DND-41 (cell line): ENCODE measurements around the gene LMO1.

Experiments
- ATAC-seq: fragments of 200-7000 bp; cut with Tn5 transposase; 3 replicates; pipeline ENCODE4 v1.9.1; 2021; ENCODE audit warnings: low read depth; ENCODE audit not compliant: insufficient read depth
- DNase-seq: peaks from one replicate; pipeline ENCODE4 v3.0.0-alpha.2; 2020
- H2AFZ ChIP-seq: 2 replicates; pipeline ENCODE4 v1.6.0; 2012; ENCODE audit warnings: low read depth, low read length
- H3K27ac ChIP-seq: 2 replicates; pipeline ENCODE4 v1.5.1; 2012; ENCODE audit warnings: low read length, inconsistent platforms
- H3K27me3 ChIP-seq: fragments of 200-600 bp; sonication (generic); 2 replicates; pipeline ENCODE4 v1.6.0; 2012; ENCODE audit warnings: low read length, mild to moderate bottlenecking, inconsistent platforms; ENCODE audit not compliant: insufficient read depth, poor library complexity
- H3K36me3 ChIP-seq: 2 replicates; pipeline ENCODE4 v1.5.1; 2012; ENCODE audit warnings: low read length, inconsistent platforms; ENCODE audit not compliant: insufficient read depth
- H3K4me1 ChIP-seq: 2 replicates; pipeline ENCODE4 v1.5.1; 2012; ENCODE audit warnings: mild to moderate bottlenecking, low read length; ENCODE audit not compliant: insufficient read depth
- H3K4me2 ChIP-seq: 2 replicates; pipeline ENCODE4 v1.6.0; 2012; ENCODE audit warnings: mild to moderate bottlenecking, moderate library complexity, low read length, inconsistent platforms; ENCODE audit not compliant: insufficient read depth
- H3K4me3 ChIP-seq, 2 experiments: fragments of 200-600 bp in 1 of 2; shearing (Covaris generic) in 1 of 2; 2 replicates each; pipeline ENCODE4 v1.5.1; 2012 to 2016; ENCODE audit warnings: inconsistent platforms in 2 of 2, low read length in 2 of 2, mild to moderate bottlenecking in 2 of 2, low read depth in 1 of 2, moderate library complexity in 1 of 2
- H3K79me2 ChIP-seq: 2 replicates; pipeline ENCODE4 v1.6.0; 2012; ENCODE audit warnings: low read length, inconsistent platforms; ENCODE audit not compliant: insufficient read depth
- H3K9ac ChIP-seq: 2 replicates; pipeline ENCODE4 v1.6.0; 2012; ENCODE audit warnings: low read depth, mild to moderate bottlenecking, inconsistent platforms, low read length, moderate library complexity
- H3K9me3 ChIP-seq: 2 replicates; pipeline ENCODE4 v1.5.1; 2012; ENCODE audit warnings: low read length, moderate library complexity, mild to moderate bottlenecking, inconsistent platforms; ENCODE audit not compliant: insufficient read depth, severe bottlenecking
- H4K20me1 ChIP-seq: 2 replicates; pipeline ENCODE4 v1.6.0; 2012; ENCODE audit warnings: low read length; ENCODE audit not compliant: insufficient read depth
- EZH2 ChIP-seq: IDR thresholded peaks from 3 replicates; pipeline ENCODE4 v1.6.1; 2012; ENCODE audit warnings: borderline replicate concordance, low read depth, mild to moderate bottlenecking, moderate library complexity, low read length, inconsistent platforms; ENCODE audit not compliant: severe bottlenecking
- TF ChIP-seq, protein P1 (sequence below): IDR thresholded peaks from 2 replicates; pipeline ENCODE4 v1.5.1; 2012; ENCODE audit warnings: borderline replicate concordance, low read length, moderate library complexity, mild to moderate bottlenecking; ENCODE audit not compliant: poor library complexity, severe bottlenecking; ENCODE audit errors: extremely low read depth

LMO1 gene

GRCh38 chr11:8310743-8311298, 47.1 kb upstream of the LMO1 start:
- Histone ChIP-seq H3K79me2 (no peaks in the 10 kb centered on the region), H3K4me2 (no peak overlapping the region), H3K36me3 (no peaks in the 10 kb centered on the region), H3K4me1 (no peaks in the 10 kb centered on the region), H2AFZ (no peak overlapping the region), H3K9ac (no peak overlapping the region), H3K9me3 (no peaks in the 10 kb centered on the region), H3K27me3 (peaks cover 3% of the 10 kb centered on the region), H4K20me1 (no peaks in the 10 kb centered on the region), H3K4me3 (no peak overlapping the region), H3K27ac (no peak overlapping the region)
- TF ChIP-seq, protein P1, sequence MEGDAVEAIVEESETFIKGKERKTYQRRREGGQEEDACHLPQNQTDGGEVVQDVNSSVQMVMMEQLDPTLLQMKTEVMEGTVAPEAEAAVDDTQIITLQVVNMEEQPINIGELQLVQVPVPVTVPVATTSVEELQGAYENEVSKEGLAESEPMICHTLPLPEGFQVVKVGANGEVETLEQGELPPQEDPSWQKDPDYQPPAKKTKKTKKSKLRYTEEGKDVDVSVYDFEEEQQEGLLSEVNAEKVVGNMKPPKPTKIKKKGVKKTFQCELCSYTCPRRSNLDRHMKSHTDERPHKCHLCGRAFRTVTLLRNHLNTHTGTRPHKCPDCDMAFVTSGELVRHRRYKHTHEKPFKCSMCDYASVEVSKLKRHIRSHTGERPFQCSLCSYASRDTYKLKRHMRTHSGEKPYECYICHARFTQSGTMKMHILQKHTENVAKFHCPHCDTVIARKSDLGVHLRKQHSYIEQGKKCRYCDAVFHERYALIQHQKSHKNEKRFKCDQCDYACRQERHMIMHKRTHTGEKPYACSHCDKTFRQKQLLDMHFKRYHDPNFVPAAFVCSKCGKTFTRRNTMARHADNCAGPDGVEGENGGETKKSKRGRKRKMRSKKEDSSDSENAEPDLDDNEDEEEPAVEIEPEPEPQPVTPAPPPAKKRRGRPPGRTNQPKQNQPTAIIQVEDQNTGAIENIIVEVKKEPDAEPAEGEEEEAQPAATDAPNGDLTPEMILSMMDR, result no peak
- no peak for TF ChIP-seq EZH2
- ATAC-seq (no peak), DNase-seq (no peak)

GRCh38 chr11:8309862-8310261, 46.2 kb upstream of the LMO1 start:
- no peak overlapping the region for H3K4me3 ChIP-seq
- H3K9ac ChIP-seq, result no peak overlapping the region
- H3K4me2 ChIP-seq, result no peak overlapping the region
- H3K36me3 ChIP-seq, result no peaks in the 10 kb centered on the region
- no peaks in the 10 kb centered on the region for H3K9me3 ChIP-seq
- peaks cover 3% of the 10 kb centered on the region for H3K27me3 ChIP-seq
- no peak overlapping the region for H3K27ac ChIP-seq
- ATAC-seq (no peak), DNase-seq (no peak)
- H3K79me2 ChIP-seq, result no peaks in the 10 kb centered on the region
- TF ChIP-seq EZH2, result no peak
- TF ChIP-seq, protein P1, result no peak
- H4K20me1 ChIP-seq, result no peaks in the 10 kb centered on the region
- H2AFZ ChIP-seq, result no peak overlapping the region
- H3K4me1 ChIP-seq, result no peaks in the 10 kb centered on the region

- H3K79me2 ChIP-seq, result no peaks in the 10 kb centered on the region
- no peak overlapping the region for H3K4me3 ChIP-seq
- H3K27ac ChIP-seq, result no peak overlapping the region
- H3K27me3 ChIP-seq, result peaks cover 3% of the 10 kb centered on the region
- TF ChIP-seq, protein P1, result no peak
- TF ChIP-seq EZH2, result no peak
- no peak overlapping the region for H2AFZ ChIP-seq
- no peaks in the 10 kb centered on the region for H4K20me1 ChIP-seq
- no peak overlapping the region for H3K4me2 ChIP-seq
- H3K9ac ChIP-seq, result no peak overlapping the region
- no peaks in the 10 kb centered on the region for H3K9me3 ChIP-seq
- H3K4me1 ChIP-seq, result no peaks in the 10 kb centered on the region
- DNase-seq (no peak), ATAC-seq (no peak)
- no peaks in the 10 kb centered on the region for H3K36me3 ChIP-seq
These were observed 45.6 kb upstream of the LMO1 start for GRCh38 chr11:8309311-8309710.

DNA sequence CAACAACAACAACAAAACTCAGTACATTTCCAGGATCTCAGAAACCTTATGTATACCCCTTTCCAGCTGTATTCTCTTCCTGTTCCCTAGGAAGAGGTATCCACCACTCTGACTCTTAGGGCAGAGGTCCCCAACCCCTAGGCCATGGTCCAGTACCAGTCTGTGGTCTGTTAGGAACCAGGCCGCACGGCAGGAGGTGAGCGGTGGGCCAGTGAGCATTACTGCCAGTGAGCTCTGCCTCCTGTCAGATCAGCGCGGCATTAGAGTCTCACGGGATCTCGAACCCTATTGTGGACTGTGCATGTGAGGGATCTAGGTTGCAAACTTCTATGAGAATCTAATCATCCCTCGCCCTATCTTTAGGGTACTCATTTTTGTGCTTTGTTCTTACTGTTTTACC, 43.9 kb upstream of the LMO1 start:
- no peaks in the 10 kb centered on the region for H3K79me2 ChIP-seq
- H3K4me3 ChIP-seq, result no peak overlapping the region
- DNase-seq, result no peak
- no peak overlapping the region for H3K4me2 ChIP-seq
- H3K4me1 ChIP-seq, result no peaks in the 10 kb centered on the region
- H4K20me1 ChIP-seq, result no peaks in the 10 kb centered on the region
- no peak overlapping the region for H2AFZ ChIP-seq
- no peak overlapping the region for H3K27ac ChIP-seq
- TF ChIP-seq, protein P1, result no peak
- no peak for TF ChIP-seq EZH2
- H3K36me3 ChIP-seq, result no peaks in the 10 kb centered on the region
- no peaks in the 10 kb centered on the region for H3K27me3 ChIP-seq
- ATAC-seq, result no peak
- H3K9ac ChIP-seq, result no peak overlapping the region
- H3K9me3 ChIP-seq, result peaks cover 3% of the 10 kb centered on the region
